ENCODE data around the gene ERP27. TPM values are rescaled to one million over a fixed set of nuclear protein-coding genes. Genes with fewer than 3 reads are reported as not detected.

The ERP27 gene
- total RNA-seq, 2 donors from 2014 or later, result 1.0 to 1.2 TPM

DNA sequence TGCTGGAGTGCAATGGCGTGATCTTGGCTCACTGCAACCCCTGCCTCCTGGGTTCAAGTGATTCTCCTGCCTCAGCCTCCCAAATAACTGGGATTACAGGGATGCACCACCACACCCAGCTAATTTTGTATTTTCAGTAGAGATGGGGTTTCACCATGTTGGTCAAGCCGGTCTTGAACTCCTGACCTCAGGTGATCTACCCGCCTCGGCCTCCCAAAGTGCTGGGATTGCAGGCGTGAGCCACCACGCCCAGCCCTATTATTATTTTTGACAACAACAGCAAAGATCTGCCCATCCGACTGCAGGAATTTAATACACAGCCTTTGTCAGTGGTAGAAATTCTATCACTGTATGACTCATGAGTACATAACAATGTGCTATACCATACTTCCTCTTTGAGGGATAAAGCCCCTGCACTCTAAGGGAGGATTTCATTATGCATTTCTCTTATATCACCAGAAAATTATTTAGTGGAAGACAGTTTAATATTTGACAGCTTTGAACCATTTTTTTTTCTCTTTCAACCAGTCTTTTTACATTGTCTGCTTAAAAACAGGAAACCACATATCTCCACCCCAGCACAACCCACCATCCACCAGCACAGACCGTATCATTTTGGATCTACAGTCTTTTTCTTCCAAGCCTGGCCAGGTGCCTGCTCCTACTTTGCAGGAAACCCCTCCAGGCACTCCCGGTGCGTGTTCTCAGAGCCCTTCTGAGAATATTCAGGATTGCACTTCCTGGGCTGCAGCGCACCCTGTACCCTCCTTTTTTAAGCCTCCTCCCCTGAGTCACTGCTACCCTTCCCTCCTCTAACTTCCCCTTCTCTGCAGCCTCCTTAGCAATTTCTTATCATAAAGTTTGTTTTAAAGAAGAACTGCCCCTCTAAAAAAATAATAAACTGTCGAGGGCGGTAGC is 22.5 kb upstream of the ERP27 start:
- DNase-seq (ENCODE audit: low spot score), result peak; percentile 81
- intact Hi-C loops (cut with DNase I), result no loop called here

DNA sequence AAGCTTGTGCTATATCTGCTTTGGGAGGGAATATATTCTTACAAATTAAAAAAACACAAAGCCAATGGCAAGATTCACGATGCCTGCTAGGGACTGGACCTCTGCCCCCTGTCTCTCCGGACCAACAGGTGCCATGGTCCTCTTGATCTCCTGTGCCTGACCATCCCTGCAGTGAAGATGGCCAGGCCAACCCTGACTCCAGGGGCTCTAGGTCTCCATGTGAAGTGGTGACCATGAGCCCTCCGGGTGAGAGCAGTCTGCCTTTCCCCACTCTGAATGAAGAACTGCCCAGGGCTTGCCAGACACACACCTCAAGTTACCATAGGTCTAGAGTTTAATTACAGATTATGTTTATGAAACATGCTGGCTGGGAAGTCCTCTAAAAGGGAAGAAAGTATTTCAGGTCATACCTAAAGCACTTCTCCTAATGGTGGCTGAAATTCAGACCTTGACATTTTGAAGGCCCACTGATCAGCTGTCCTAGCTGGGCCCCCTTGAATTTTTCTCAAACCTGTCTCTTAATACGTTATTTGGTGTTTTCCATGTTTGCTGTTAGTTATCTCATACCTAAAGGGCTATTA is 21.7 kb upstream of the ERP27 start:
- intact Hi-C loops (cut with DNase I), result no loop called here
- DNase-seq (ENCODE audit: low spot score), result no peak

GRCh38 chr12:14959463-14959862 is 21.1 kb upstream of the ERP27 start:
- intact Hi-C loops (cut with DNase I), result no loop called here
- no peak for DNase-seq (ENCODE audit: low spot score)

DNA sequence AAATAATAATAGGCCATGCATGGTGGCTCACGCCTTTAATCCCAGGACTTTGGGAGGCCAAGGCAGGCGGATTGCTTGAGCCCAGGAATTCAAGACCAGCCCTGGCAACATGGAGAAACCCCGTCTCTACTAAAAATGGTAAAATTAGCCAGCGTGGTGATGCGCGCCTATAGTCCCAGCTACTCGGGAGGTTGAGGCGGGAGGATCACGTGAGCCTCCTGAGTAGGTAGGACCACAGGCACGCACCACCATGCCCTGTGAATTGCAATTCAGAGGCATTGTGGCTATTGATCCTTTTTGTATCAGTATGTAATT is 20.7 kb upstream of the ERP27 start:
- DNase-seq (ENCODE audit: low spot score), result no peak
- intact Hi-C loops (cut with DNase I), result no loop called here

GRCh38 chr12:14958361-14959125 is 20.2 kb upstream of the ERP27 start:
- intact Hi-C loops (cut with DNase I), result no loop called here
- DNase-seq (ENCODE audit: low spot score), result no peak

- no peak for DNase-seq (ENCODE audit: low spot score)
- intact Hi-C loops (cut with DNase I), result no loop called here
Observed at GRCh38 chr12:14957551-14958168, 19.3 kb upstream of the ERP27 start.

GRCh38 chr12:14956905-14957304 is 18.6 kb upstream of the ERP27 start:
- no peak for DNase-seq (ENCODE audit: low spot score)
- intact Hi-C loops (cut with DNase I), result no loop called here

- intact Hi-C loops (cut with DNase I), result no loop called here
- DNase-seq (ENCODE audit: low spot score), result no peak
Observed at GRCh38 chr12:14956024-14956891, 17.9 kb upstream of the ERP27 start.

DNA sequence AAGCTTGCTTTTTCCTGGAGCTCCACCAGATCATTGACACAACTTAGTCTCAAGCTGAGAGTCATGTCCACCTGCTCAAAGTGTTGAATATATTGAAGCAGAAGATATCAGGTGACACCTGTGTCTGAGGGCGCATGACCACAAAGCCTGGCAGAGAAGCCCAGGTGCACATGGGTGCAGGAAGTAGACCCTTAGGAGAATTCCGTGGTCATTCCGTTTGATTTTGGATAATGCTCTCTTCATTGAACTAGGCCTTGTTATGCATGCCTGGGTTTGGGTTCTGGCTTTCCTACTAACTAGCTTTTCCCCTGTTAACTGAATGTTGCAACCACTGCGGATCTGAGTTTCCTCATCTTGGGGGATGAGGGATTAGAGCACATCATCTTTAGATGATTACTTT is 15.9 kb upstream of the ERP27 start:
- intact Hi-C loops (cut with DNase I), result no loop called here
- no peak for DNase-seq (ENCODE audit: low spot score)

DNA sequence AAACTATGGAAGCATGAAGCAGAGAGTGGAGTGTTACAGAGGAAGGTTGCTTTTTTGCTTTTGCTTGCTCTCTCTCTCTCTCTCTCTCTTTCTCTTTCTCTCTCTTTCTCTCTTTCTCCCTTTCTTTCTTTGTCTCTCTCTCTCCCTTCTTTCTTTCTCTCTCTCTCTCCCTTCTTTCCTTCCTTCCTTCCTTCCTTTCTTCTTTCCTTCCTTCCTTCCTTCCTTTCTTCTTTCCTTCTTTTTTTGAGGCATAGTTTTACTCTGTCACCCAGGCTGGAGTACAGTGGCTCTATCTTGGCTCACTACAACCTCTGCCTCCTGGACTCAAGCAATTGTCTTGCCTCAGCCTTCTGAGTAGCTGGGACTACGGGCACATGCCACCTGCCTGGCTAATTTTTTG is 15.4 kb upstream of the ERP27 start:
- no peak for DNase-seq (ENCODE audit: low spot score)
- intact Hi-C loops (cut with DNase I), result no loop called here

DNA sequence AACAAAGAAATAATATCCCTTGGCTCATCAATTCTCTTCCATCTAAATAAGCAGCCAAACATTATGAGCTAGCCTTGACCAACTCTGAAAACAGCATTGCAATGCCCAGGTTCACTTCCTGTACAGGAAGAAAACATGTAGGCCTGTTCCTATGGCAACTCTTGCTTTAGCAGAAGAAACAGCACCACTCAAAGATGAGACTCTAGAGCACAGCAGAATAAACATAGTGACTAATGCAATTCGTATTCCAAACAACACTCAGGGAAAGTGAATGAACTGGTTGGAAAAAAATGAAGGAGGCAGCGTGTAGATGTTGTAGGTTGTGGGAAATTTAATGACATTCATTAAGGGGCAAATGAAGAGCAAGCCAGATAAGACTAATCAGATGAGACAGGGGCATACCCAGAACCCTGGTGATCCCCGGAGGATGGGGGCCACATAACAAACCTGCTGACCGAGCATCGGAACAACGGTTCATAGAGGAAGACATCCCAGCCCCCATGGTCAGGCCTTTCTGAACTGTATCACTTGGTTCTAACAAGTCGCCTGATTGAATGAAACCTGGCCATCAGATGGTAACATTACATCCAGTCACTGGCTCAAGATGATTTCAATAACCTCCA is 14.1 kb upstream of the ERP27 start:
- intact Hi-C loops (cut with DNase I), result no loop called here
- DNase-seq (ENCODE audit: low spot score), result no peak

- intact Hi-C loops (cut with DNase I), result no loop called here
Observed at GRCh38 chr12:14951851-14952250, 13.5 kb upstream of the ERP27 start.

GRCh38 chr12:14950982-14951746 is 12.8 kb upstream of the ERP27 start:
- intact Hi-C loops (cut with DNase I), result no loop called here

More at GRCh38 chr12:14951851-14952250, 13.5 kb upstream of the ERP27 start:
- no peak for DNase-seq (ENCODE audit: low spot score)

GRCh38 chr12:14950421-14950820 is 12.1 kb upstream of the ERP27 start:
- intact Hi-C loops (cut with DNase I), result no loop called here
- DNase-seq (ENCODE audit: low spot score), result no peak

More at GRCh38 chr12:14950982-14951746, 12.8 kb upstream of the ERP27 start:
- no peak for DNase-seq (ENCODE audit: low spot score)

- intact Hi-C loops (cut with DNase I), result no loop called here
- DNase-seq (ENCODE audit: low spot score), result no peak
Observed at GRCh38 chr12:14949631-14950030, 11.3 kb upstream of the ERP27 start.

- no peak for DNase-seq (ENCODE audit: low spot score)
- intact Hi-C loops (cut with DNase I), result no loop called here
Observed at GRCh38 chr12:14948672-14949071, 10.3 kb upstream of the ERP27 start.

- intact Hi-C loops (cut with DNase I), result no loop called here
- DNase-seq (ENCODE audit: low spot score), result no peak
Observed at GRCh38 chr12:14946861-14947260, 8.5 kb upstream of the ERP27 start.

DNA sequence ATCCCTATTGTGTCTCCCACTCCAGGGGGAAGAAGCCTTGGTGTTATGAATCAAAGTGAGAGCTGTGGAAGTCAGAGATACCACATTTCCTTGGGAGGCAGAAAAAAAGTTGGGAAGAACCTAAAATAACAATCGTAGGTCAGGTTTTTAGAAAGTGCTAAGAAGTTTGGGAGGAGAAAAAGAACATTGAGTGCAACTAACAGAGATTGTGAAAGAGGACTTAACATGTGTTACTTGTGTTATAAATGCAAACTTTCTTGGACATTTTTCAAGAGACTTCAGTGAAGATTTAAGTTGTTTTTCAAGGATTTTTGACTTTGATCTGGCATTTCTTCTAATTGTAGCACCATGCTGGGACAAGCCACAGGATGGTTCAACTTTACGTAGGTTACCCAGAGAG is 7.8 kb upstream of the ERP27 start:
- intact Hi-C loops (cut with DNase I), result no loop called here

More for the DNA sequence above, 7.8 kb upstream of the ERP27 start:
- no peak for DNase-seq (ENCODE audit: low spot score)

Data from posterior vena cava (tissue), 2 donors.